HepG2 (cell line): ENCODE measurements around the gene RAPH1. TPM values are rescaled to one million over a fixed set of nuclear protein-coding genes. Genes with fewer than 3 reads are reported as not detected.

Source experiments
- ATAC-seq: fragments of 200-7000 bp; cut with Tn5 transposase; 3 replicates; pipeline ENCODE4 v1.9.1; 2020; ENCODE audit warnings: mild to moderate bottlenecking, moderate library complexity
- BruUV-seq: library from RNA; stranded (reverse); fragments of 400-500 nt; replicated peaks from 2 replicates; lab custom pipeline; 2021; lab: Mats Ljungman, UMichigan
- CTCF ChIA-PET: fragments of 300-600 bp; formaldehyde crosslinking; extraction: SDS; loops from one replicate; lab custom pipeline; 2021; ENCODE audit warnings: low total read pairs, inconsistent platforms, low intra/inter-chr PET ratio; lab: Yijun Ruan, JAX
- POLR2A ChIA-PET: fragments of 350-600 bp; sonication (Branson Sonifier 250); formaldehyde crosslinking; loops from one replicate; lab custom pipeline; 2020; ENCODE audit warnings: antibody characterized with exemption, inconsistent platforms; lab: Yijun Ruan, JAX
- DNase-seq: peaks from one replicate; pipeline ENCODE4 v3.0.0-alpha.2; 2015; ENCODE audit warnings: low spot score
- FAIRE-seq: peaks from 3 replicates; lab custom pipeline; 2011; peaks lifted over from hg19 to GRCh38; lab: Jason Lieb, UNC
- H2AFZ ChIP-seq: one replicate; pipeline ENCODE4 v1.6.1; 2011; ENCODE audit warnings: low read length, inconsistent platforms
- H3K27ac ChIP-seq: fragments of 300-600 bp; 3 replicates; pipeline ENCODE4 v1.8.0; 2011; ENCODE audit warnings: mixed run types, mild to moderate bottlenecking, mixed read lengths, low read length, inconsistent platforms; ENCODE audit not compliant: insufficient read depth; ENCODE audit errors: extremely low read length
- H3K27me3 ChIP-seq, 2 experiments: fragments of 200-600 bp in 1 of 2; 2 replicates in 1 of 2; 3 replicates in 1 of 2; pipeline versions ENCODE4 v1.6.0 to v1.8.0; 2011; ENCODE audit warnings: low read length in 2 of 2, mild to moderate bottlenecking in 2 of 2, moderate library complexity in 2 of 2, inconsistent platforms in 1 of 2; ENCODE audit not compliant: insufficient read depth in 2 of 2, control insufficient read depth in 1 of 2
- H3K36me3 ChIP-seq, 2 experiments: fragments of 200-600 bp in 1 of 2; replicated peaks in 1 of 2; 2 replicates in 1 of 2; 3 replicates in 1 of 2; pipeline versions ENCODE4 v1.5.1 to v1.8.0; 2011; ENCODE audit warnings: low read length in 2 of 2, inconsistent platforms in 1 of 2; ENCODE audit not compliant: insufficient read depth in 2 of 2, control insufficient read depth in 1 of 2
- H3K4me1 ChIP-seq: 2 replicates; pipeline ENCODE4 v1.5.1; 2012; ENCODE audit warnings: low read length, inconsistent platforms; ENCODE audit not compliant: insufficient read depth
- H3K4me2 ChIP-seq: 2 replicates; pipeline ENCODE4 v1.6.0; 2011; ENCODE audit warnings: low read depth, low read length, inconsistent platforms
- H3K4me3 ChIP-seq, 3 experiments: fragments of 200-600 bp in 1 of 3; sonication (generic), shearing (Covaris generic) in 1 of 3; replicated peaks in 1 of 3; 2 replicates each; pipeline ENCODE4 v1.5.1; 2011 to 2016; ENCODE audit warnings: low read length in 3 of 3, inconsistent platforms in 2 of 3, low read depth in 2 of 3, mild to moderate bottlenecking in 2 of 3, control low read depth in 1 of 3, mixed read lengths in 1 of 3; ENCODE audit not compliant: insufficient read depth in 1 of 3
- H3K79me2 ChIP-seq: one replicate; pipeline ENCODE4 v1.6.1; 2011; ENCODE audit warnings: low read length, inconsistent platforms; ENCODE audit not compliant: insufficient read depth
- H3K9ac ChIP-seq: 2 replicates; pipeline ENCODE4 v1.6.0; 2011; ENCODE audit warnings: mild to moderate bottlenecking, low read depth, low read length, inconsistent platforms; ENCODE audit not compliant: insufficient read depth
- H3K9me3 ChIP-seq: 2 replicates; pipeline ENCODE4 v1.5.1; 2012; ENCODE audit warnings: mild to moderate bottlenecking, low read length
- H4K20me1 ChIP-seq: 2 replicates; pipeline ENCODE4 v1.6.0; 2011; ENCODE audit warnings: inconsistent platforms, mild to moderate bottlenecking, low read length, moderate library complexity; ENCODE audit not compliant: insufficient read depth
- BORCS8-MEF2B ChIP-seq: sonication (generic); formaldehyde crosslinking; IDR thresholded peaks from 2 replicates; pipeline ENCODE4 v1.8.0; 2022; ENCODE audit warnings: mild to moderate bottlenecking, missing genetic modification reagents
- MAFG ChIP-seq: sonication (generic); formaldehyde crosslinking; IDR thresholded peaks from 2 replicates; pipeline ENCODE4 v1.5.1; 2020; ENCODE audit warnings: mild to moderate bottlenecking, missing genetic modification reagents
- MED1 ChIP-seq: sonication (generic); formaldehyde crosslinking; IDR thresholded peaks from 2 replicates; pipeline ENCODE4 v1.4.0; 2020; ENCODE audit warnings: missing genetic modification reagents
- SOX6 ChIP-seq, 2 experiments: fragments of 450-650 bp in 1 of 2; sonication (generic) in 1 of 2; formaldehyde crosslinking in 1 of 2; IDR thresholded peaks; 2 replicates each; pipeline versions ENCODE4 v1.4.0 to v1.6.1; 2017 to 2020; ENCODE audit warnings: antibody characterized with exemption in 1 of 2, mild to moderate bottlenecking in 1 of 2, missing genetic modification reagents in 1 of 2
- ZNF251 ChIP-seq: sonication (generic); formaldehyde crosslinking; IDR thresholded peaks from 2 replicates; pipeline ENCODE4 v1.9.0; 2021; ENCODE audit warnings: mild to moderate bottlenecking, missing genetic modification reagents
- ZNF652 ChIP-seq: IDR thresholded peaks from 2 replicates; pipeline ENCODE4 v1.6.1; 2016; ENCODE audit warnings: low read depth, borderline replicate concordance
- WGBS: methylation state at CpG from one replicate; pipeline ENCODE4 v1.1.6; 2017; ENCODE audit warnings: low lambda C conversion rate; 5-methylcytosine and 5-hydroxymethylcytosine counted together
- in situ Hi-C: cut with HindIII; loops from 2 replicates; pipeline ENCODE4 v1.10.0; 2017; ENCODE audit warnings: low pct_unique_long_range_greater_than_20kb; ENCODE audit not compliant: extremely low pct_ligation_motif_present
- intact Hi-C: fragments of 100-400 bp; cut with micrococcal nuclease; formaldehyde crosslinking; loops from one replicate; pipeline ENCODE4 v1.10.0; 2022; ENCODE audit not compliant: unreplicated experiment
- polyA plus RNA-seq, 8 experiments: library from polyadenylated mRNA; depleted of rRNA in 3 of 8; stranded (reverse) in 7 of 8; unstranded in 1 of 8; fragments of >200 nt; fragmentation: Illumina TruSeq in 4 of 8; extraction: Trizol in 4 of 8; gene quantifications; 2 replicates each; pipeline versions ENCODE4 v1.2.1 to v1.2.3, GENCODE V29; 2011 to 2016; ENCODE audit warnings: low read depth in 4 of 8, missing spikeins in 1 of 8, mixed read lengths in 1 of 8; ENCODE audit not compliant: insufficient read depth in 1 of 8
- total RNA-seq, 5 experiments: library from RNA; depleted of rRNA; stranded (reverse); fragments of >200 nt; fragmentation: Illumina TruSeq; extraction: Trizol; gene quantifications; 2 replicates each; pipeline ENCODE4 v1.2.3, GENCODE V29; 2016; ENCODE audit warnings: low read depth in 1 of 5
- TF ChIP-seq, protein P1 (sequence below): sonication (generic); formaldehyde crosslinking; IDR thresholded peaks from 2 replicates; pipeline ENCODE4 v1.5.1; 2020; ENCODE audit warnings: mild to moderate bottlenecking, missing genetic modification reagents
- TF ChIP-seq, protein P2 (sequence below): sonication (generic); formaldehyde crosslinking; IDR thresholded peaks from 2 replicates; pipeline ENCODE4 v1.4.0; 2020; ENCODE audit warnings: missing genetic modification reagents
- TF ChIP-seq, protein P3 (sequence below): sonication (generic); formaldehyde crosslinking; IDR thresholded peaks from 2 replicates; pipeline ENCODE4 v1.4.0; 2020; ENCODE audit warnings: missing genetic modification reagents, borderline replicate concordance

RAPH1 gene
- total and polyA plus RNA-seq, 2 of the 13 experiments (the other 11 are each of a cell fraction or from before 2014, with no cell fraction given), result 5.3 to 6.7 TPM

DNA sequence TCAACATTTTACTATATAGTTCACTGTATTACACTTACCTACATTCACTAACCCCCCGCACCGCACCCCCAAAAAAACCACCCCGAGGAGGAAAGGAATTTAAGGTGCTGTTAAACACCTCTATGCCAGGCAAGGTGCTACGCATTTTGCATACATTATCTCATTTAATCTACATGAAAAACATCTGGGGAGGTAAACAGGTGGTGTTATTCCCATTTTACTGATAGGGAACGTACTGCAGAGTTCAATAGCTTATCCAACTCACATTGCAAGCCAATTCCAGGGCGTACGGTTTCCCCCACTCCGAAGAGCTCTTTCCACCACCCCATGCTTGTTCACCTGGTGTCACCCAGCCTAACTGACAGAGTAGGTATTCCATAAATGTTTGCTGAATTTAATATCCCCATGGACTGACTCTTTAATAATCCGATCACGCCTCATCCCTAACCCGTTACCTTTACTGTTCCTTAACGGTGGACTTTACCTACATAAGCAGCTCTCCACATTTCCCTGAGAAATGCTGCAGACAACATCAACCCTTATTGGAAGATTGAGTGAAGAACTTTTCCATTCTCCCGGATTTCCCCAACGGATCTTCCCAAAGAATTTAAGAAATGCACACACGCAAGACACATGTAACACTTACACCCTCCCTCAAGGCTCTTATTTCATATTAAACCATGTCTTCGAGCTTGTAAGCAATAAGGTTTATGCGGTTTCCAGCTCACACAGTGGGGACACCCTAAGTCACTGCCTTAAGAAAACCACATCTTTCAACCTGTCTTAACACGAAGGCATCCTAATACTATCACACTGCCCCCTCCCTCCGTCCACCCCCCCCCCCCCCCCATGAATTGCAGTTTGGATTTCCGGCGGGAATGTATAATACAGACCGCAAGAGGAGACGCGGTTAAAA, 1.2 kb downstream of the RAPH1 start (continued):
- TF ChIP-seq, protein P1, sequence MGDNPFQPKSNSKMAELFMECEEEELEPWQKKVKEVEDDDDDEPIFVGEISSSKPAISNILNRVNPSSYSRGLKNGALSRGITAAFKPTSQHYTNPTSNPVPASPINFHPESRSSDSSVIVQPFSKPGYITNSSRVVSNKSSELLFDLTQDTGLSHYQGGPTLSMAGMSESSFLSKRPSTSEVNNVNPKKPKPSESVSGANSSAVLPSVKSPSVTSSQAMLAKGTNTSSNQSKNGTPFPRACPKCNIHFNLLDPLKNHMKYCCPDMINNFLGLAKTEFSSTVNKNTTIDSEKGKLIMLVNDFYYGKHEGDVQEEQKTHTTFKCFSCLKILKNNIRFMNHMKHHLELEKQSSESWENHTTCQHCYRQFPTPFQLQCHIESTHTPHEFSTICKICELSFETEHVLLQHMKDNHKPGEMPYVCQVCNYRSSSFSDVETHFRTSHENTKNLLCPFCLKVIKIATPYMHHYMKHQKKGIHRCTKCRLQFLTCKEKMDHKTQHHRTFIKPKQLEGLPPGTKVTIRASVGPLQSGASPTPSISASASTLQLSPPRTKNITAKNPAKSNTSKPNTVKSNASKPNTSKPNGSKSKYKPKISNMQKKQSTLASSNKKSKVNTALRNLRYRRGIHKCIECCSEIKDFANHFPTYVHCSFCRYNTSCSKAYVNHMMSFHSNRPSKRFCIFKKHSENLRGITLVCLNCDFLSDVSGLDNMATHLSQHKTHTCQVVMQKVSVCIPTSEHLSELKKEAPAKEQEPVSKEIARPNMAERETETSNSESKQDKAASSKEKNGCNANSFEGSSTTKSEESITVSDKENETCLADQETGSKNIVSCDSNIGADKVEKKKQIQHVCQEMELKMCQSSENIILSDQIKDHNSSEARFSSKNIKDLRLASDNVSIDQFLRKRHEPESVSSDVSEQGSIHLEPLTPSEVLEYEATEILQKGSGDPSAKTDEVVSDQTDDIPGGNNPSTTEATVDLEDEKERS (CRISPR knock-in tag), result no peak

DNA sequence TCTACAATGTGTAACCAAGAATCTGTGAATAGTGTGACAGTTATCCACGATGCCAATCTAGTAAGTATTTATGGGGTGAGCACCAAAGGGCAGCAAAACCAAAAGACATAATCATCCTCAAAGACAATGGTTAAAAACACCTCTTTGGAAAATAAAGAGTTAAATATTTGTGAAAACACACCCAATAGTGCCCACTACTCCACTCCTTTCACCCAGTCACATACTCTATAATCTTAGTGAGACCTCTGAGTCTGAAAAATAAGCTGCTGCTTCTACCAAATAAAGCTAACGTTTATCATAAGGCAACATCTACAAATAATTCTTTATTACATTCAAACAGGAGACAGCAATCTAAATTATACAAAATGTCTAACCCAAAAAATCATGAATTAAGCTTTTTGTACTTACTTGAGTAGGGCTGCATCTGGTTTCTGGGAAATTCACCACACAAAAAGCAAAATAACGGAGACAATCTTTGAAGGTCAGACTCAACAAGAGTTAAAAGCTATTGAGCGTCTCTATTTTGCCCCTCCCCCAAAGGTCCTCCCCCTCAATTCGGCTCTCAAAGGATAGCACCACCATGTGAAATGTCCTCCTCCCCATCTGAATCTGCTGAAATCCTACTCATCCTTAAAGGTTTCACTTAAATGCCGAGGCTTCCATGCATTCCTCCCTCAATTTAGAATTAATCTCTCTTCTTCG, 2.0 kb downstream of the RAPH1 start:
- H3K4me1 ChIP-seq, result peaks cover 30% of the 10 kb centered on the region
- peak overlapping the region; percentile 97 to 99 (median 97) for H3K4me3 ChIP-seq
- no peaks in the 10 kb centered on the region; a peak in 1 of 5 replicates for H3K27me3 ChIP-seq
- H3K27ac ChIP-seq, result no peak overlapping the region
- BruUV-seq, result no TSS peak
- H4K20me1 ChIP-seq, result no peaks in the 10 kb centered on the region
- H3K36me3 ChIP-seq, result no peaks in the 10 kb centered on the region; a peak in 1 of 5 replicates
- CTCF ChIA-PET, result no interaction called here
- H2AFZ ChIP-seq, result no peak overlapping the region
- peaks cover 59% of the 10 kb centered on the region for H3K79me2 ChIP-seq
- peak overlapping the region; percentile 95 for H3K4me2 ChIP-seq
- intact Hi-C loops (no loop called here), in situ Hi-C loops (no loop called here)
- FAIRE-seq, result no peak
- 18% methylated on average over 7 of the region's 7 CpGs for WGBS
- POLR2A ChIA-PET, result interaction anchor here (1.4 to 3.4 kb wide), 3 partner anchors 117 to 281 kb away, joined by 4 to 27 read pairs (median 16); no protein-coding TSS in a partner anchor
- no peaks in the 10 kb centered on the region for H3K9me3 ChIP-seq
- no peak for ATAC-seq
- peak overlapping the region; percentile 38; the same call in 1 of the 2 replicates for H3K9ac ChIP-seq
- peak; percentile 51 for DNase-seq
- TF ChIP-seq SOX6 (IDR thresholded peaks at IDR 0.05) (no peak), SOX6 (CRISPR knock-in tag; IDR thresholded peaks at IDR 0.05) (no peak), BORCS8-MEF2B (CRISPR knock-in tag) (no peak), MAFG (no peak), ZNF652 (CRISPR knock-in tag) (peak; percentile 81), MED1 (CRISPR knock-in tag) (no peak), ZNF251 (no peak)
- TF ChIP-seq, protein P2, sequence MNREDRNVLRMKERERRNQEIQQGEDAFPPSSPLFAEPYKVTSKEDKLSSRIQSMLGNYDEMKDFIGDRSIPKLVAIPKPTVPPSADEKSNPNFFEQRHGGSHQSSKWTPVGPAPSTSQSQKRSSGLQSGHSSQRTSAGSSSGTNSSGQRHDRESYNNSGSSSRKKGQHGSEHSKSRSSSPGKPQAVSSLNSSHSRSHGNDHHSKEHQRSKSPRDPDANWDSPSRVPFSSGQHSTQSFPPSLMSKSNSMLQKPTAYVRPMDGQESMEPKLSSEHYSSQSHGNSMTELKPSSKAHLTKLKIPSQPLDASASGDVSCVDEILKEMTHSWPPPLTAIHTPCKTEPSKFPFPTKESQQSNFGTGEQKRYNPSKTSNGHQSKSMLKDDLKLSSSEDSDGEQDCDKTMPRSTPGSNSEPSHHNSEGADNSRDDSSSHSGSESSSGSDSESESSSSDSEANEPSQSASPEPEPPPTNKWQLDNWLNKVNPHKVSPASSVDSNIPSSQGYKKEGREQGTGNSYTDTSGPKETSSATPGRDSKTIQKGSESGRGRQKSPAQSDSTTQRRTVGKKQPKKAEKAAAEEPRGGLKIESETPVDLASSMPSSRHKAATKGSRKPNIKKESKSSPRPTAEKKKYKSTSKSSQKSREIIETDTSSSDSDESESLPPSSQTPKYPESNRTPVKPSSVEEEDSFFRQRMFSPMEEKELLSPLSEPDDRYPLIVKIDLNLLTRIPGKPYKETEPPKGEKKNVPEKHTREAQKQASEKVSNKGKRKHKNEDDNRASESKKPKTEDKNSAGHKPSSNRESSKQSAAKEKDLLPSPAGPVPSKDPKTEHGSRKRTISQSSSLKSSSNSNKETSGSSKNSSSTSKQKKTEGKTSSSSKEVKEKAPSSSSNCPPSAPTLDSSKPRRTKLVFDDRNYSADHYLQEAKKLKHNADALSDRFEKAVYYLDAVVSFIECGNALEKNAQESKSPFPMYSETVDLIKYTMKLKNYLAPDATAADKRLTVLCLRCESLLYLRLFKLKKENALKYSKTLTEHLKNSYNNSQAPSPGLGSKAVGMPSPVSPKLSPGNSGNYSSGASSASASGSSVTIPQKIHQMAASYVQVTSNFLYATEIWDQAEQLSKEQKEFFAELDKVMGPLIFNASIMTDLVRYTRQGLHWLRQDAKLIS (CRISPR knock-in tag), result no peak
- TF ChIP-seq, protein P3, sequence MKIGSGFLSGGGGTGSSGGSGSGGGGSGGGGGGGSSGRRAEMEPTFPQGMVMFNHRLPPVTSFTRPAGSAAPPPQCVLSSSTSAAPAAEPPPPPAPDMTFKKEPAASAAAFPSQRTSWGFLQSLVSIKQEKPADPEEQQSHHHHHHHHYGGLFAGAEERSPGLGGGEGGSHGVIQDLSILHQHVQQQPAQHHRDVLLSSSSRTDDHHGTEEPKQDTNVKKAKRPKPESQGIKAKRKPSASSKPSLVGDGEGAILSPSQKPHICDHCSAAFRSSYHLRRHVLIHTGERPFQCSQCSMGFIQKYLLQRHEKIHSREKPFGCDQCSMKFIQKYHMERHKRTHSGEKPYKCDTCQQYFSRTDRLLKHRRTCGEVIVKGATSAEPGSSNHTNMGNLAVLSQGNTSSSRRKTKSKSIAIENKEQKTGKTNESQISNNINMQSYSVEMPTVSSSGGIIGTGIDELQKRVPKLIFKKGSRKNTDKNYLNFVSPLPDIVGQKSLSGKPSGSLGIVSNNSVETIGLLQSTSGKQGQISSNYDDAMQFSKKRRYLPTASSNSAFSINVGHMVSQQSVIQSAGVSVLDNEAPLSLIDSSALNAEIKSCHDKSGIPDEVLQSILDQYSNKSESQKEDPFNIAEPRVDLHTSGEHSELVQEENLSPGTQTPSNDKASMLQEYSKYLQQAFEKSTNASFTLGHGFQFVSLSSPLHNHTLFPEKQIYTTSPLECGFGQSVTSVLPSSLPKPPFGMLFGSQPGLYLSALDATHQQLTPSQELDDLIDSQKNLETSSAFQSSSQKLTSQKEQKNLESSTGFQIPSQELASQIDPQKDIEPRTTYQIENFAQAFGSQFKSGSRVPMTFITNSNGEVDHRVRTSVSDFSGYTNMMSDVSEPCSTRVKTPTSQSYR (CRISPR knock-in tag), result peak; percentile 70; the same call in 1 of the 2 replicates
